SK-N-SH (cell line): ENCODE results near the gene OS9. TPM values are rescaled to one million over a fixed set of nuclear protein-coding genes. Genes with fewer than 3 reads are reported as not detected.

Experiments
- CTCF ChIA-PET: fragments of 300-600, 350-600 bp; formaldehyde crosslinking; extraction: SDS; loops from one replicate; lab custom pipeline; 2021; lab: Yijun Ruan, JAX
- POLR2A ChIA-PET: fragments of 350-600 bp; sonication (Branson Sonifier 250); formaldehyde crosslinking; extraction: SDS; loops from one replicate; lab custom pipeline; 2020; ENCODE audit warnings: antibody characterized with exemption, inconsistent platforms; lab: Yijun Ruan, JAX
- DNase-seq: peaks from one replicate; pipeline ENCODE4 v3.0.0; 2012
- H2AFZ ChIP-seq: fragments of 200-600 bp; sonication (generic); 2 replicates; pipeline ENCODE4 v1.8.1; 2016; ENCODE audit warnings: antibody characterized with exemption, mild to moderate bottlenecking, low read depth
- H3F3A ChIP-seq: fragments of 200-600 bp; sonication (generic); replicated peaks from 2 replicates; pipeline ENCODE3; 2016; ENCODE audit warnings: antibody characterized with exemption, mild to moderate bottlenecking; ENCODE audit not compliant: insufficient read depth
- H3K27ac ChIP-seq, 2 experiments: fragments of 200-500 bp in 1 of 2; fragments of 200-600 bp in 1 of 2; sonication (Bioruptor generic) in 1 of 2; sonication (generic), shearing (Covaris generic) in 1 of 2; 2 replicates each; pipeline versions ENCODE4 v1.5.1 to v1.6.1; 2014 to 2016; ENCODE audit warnings: low read depth in 2 of 2, inconsistent platforms in 1 of 2, low read length in 1 of 2, mild to moderate bottlenecking in 1 of 2, mixed read lengths in 1 of 2
- H3K27me3 ChIP-seq: fragments of 200-600 bp; sonication (generic), shearing (Covaris generic); 2 replicates; pipeline ENCODE4 v1.6.1; 2016; ENCODE audit warnings: mixed run types; ENCODE audit not compliant: insufficient read depth
- H3K36me3 ChIP-seq, 2 experiments: fragments of 200-500 bp in 1 of 2; fragments of 200-600 bp in 1 of 2; sonication (Bioruptor generic) in 1 of 2; sonication (generic) in 1 of 2; replicated peaks in 1 of 2; 2 replicates each; pipeline versions ENCODE3 to v1.5.1; 2014 to 2016; ENCODE audit warnings: low read length in 1 of 2, mild to moderate bottlenecking in 1 of 2; ENCODE audit not compliant: insufficient read depth in 2 of 2, control insufficient read depth in 1 of 2
- H3K4me1 ChIP-seq, 2 experiments: fragments of 200-500 bp in 1 of 2; fragments of 200-600 bp in 1 of 2; sonication (Bioruptor generic) in 1 of 2; sonication (generic), shearing (Covaris generic) in 1 of 2; 2 replicates each; pipeline versions ENCODE4 v1.5.1 to v1.6.1; 2014 to 2016; ENCODE audit warnings: low read depth in 1 of 2, low read length in 1 of 2, mixed run types in 1 of 2; ENCODE audit not compliant: insufficient read depth in 2 of 2, control insufficient read depth in 1 of 2
- H3K4me2 ChIP-seq: fragments of 200-600 bp; sonication (generic), shearing (Covaris generic); 2 replicates; pipeline ENCODE4 v1.6.1; 2017; ENCODE audit warnings: mixed run types
- H3K4me3 ChIP-seq, 2 experiments: fragments of 200-500 bp in 1 of 2; fragments of 200-600 bp in 1 of 2; sonication (Bioruptor generic) in 1 of 2; sonication (generic), shearing (Covaris generic) in 1 of 2; 2 replicates each; pipeline versions ENCODE4 v1.5.1 to v1.8.1; 2014 to 2016; ENCODE audit warnings: low read depth in 2 of 2, inconsistent platforms in 1 of 2, low read length in 1 of 2, mild to moderate bottlenecking in 1 of 2, mixed read lengths in 1 of 2, moderate library complexity in 1 of 2
- H3K79me2 ChIP-seq: fragments of 200-600 bp; sonication (generic); 2 replicates; pipeline ENCODE4 v1.8.1; 2017; ENCODE audit warnings: mild to moderate bottlenecking; ENCODE audit not compliant: insufficient read depth
- H3K9ac ChIP-seq: fragments of 200-600 bp; sonication (generic); 2 replicates; pipeline ENCODE4 v1.6.1; 2017; ENCODE audit warnings: mixed run types
- H3K9me2 ChIP-seq: fragments of 200-600 bp; sonication (generic); 2 replicates; pipeline ENCODE4 v1.6.1; 2017; ENCODE audit warnings: mixed run types
- H3K9me3 ChIP-seq: fragments of 200-600 bp; sonication (generic); 2 replicates; pipeline ENCODE4 v1.6.1; 2017; ENCODE audit warnings: mixed run types, mild to moderate bottlenecking, moderate library complexity
- H4K20me1 ChIP-seq: fragments of 200-600 bp; sonication (generic); 2 replicates; pipeline ENCODE4 v1.6.1; 2017; ENCODE audit warnings: mild to moderate bottlenecking, mixed run types; ENCODE audit not compliant: insufficient read depth
- CHD2 ChIP-seq: fragments of 150-350 bp; IDR thresholded peaks from 2 replicates; pipeline ENCODE4 v1.6.1; 2018; ENCODE audit warnings: low read length; ENCODE audit not compliant: partially characterized antibody
- ELF1 ChIP-seq: IDR thresholded peaks from 2 replicates; pipeline ENCODE4 v1.4.0; 2012
- EP300 ChIP-seq, 2 experiments: IDR thresholded peaks; 2 replicates each; pipeline versions ENCODE4 v1.4.0 to v1.6.1; 2012; ENCODE audit warnings: borderline replicate concordance in 1 of 2, low read depth in 1 of 2, low read length in 1 of 2
- FOSL2 ChIP-seq: IDR thresholded peaks from 2 replicates; pipeline ENCODE4 v1.4.0; 2012; ENCODE audit warnings: low read depth, mild to moderate bottlenecking, moderate library complexity, borderline replicate concordance
- FOXJ3 ChIP-seq: sonication (generic); formaldehyde crosslinking; IDR thresholded peaks from 2 replicates; pipeline ENCODE4 v1.5.1; 2020; ENCODE audit warnings: mild to moderate bottlenecking, missing genetic modification reagents
- FOXM1 ChIP-seq: IDR thresholded peaks from 2 replicates; pipeline ENCODE4 v1.4.0; 2012; ENCODE audit warnings: low read depth, mild to moderate bottlenecking
- GATA2 ChIP-seq: sonication (generic); formaldehyde crosslinking; IDR thresholded peaks from 2 replicates; pipeline ENCODE4 v1.5.0; 2020; ENCODE audit warnings: mild to moderate bottlenecking, missing genetic modification reagents
- MXI1 ChIP-seq: IDR thresholded peaks from 2 replicates; pipeline ENCODE4 v1.6.1; 2012; ENCODE audit warnings: mild to moderate bottlenecking, low read depth, low read length, improper control_type of control experiment
- NFIC ChIP-seq: IDR thresholded peaks from 2 replicates; pipeline ENCODE4 v1.4.0; 2012; ENCODE audit warnings: borderline replicate concordance
- NRF1 ChIP-seq: IDR thresholded peaks from 2 replicates; pipeline ENCODE4 v1.6.1; 2012; ENCODE audit warnings: low read depth, mild to moderate bottlenecking, low read length
- RCOR1 ChIP-seq: fragments of 150-350 bp; IDR thresholded peaks from 2 replicates; pipeline ENCODE4 v1.6.1; 2017; ENCODE audit warnings: antibody characterized with exemption, low read length
- RFX5 ChIP-seq: IDR thresholded peaks from 2 replicates; pipeline ENCODE4 v1.6.1; 2012; ENCODE audit warnings: mild to moderate bottlenecking, improper control_type of control experiment, low read length
- RXRA ChIP-seq: IDR thresholded peaks from 2 replicates; pipeline ENCODE4 v1.4.0; 2012; ENCODE audit warnings: low read depth, mild to moderate bottlenecking, borderline replicate concordance
- SIN3A ChIP-seq: IDR thresholded peaks from 2 replicates; pipeline ENCODE4 v1.6.1; 2012; ENCODE audit warnings: low read depth, mild to moderate bottlenecking, low read length, moderate library complexity, borderline replicate concordance
- TAF1 ChIP-seq: IDR thresholded peaks from 2 replicates; pipeline ENCODE4 v1.6.1; 2012; ENCODE audit warnings: low read depth, mild to moderate bottlenecking, low read length, moderate library complexity, borderline replicate concordance
- TEAD4 ChIP-seq: IDR thresholded peaks from 2 replicates; pipeline ENCODE4 v1.4.0; 2012; ENCODE audit warnings: mild to moderate bottlenecking, borderline replicate concordance; ENCODE audit not compliant: insufficient read depth
- YY1 ChIP-seq: IDR thresholded peaks from 2 replicates; pipeline ENCODE4 v1.4.0; 2012; ENCODE audit warnings: low read depth, mild to moderate bottlenecking
- WGBS: methylation state at CpG from one replicate; pipeline ENCODE4 v1.1.6; 2017; ENCODE audit warnings: low lambda C conversion rate; 5-methylcytosine and 5-hydroxymethylcytosine counted together
- polyA plus RNA-seq, 3 experiments: library from polyadenylated mRNA; depleted of rRNA; stranded (reverse); fragments of >200 nt; gene quantifications; 2 replicates each; pipeline ENCODE4 v1.2.3, GENCODE V29; 2012
- TF ChIP-seq, protein P1 (sequence below): fragments of 200-600 bp; sonication (generic); IDR thresholded peaks from 2 replicates; pipeline ENCODE4 v1.6.1; 2017; ENCODE audit warnings: antibody characterized with exemption, mild to moderate bottlenecking, moderate library complexity
- TF ChIP-seq, protein P2 (sequence below): IDR thresholded peaks from 2 replicates; pipeline ENCODE4; 2012
- TF ChIP-seq, protein P3 (sequence below): fragments of 150-350 bp; IDR thresholded peaks from 2 replicates; pipeline ENCODE4 v1.6.1; 2016; ENCODE audit warnings: mild to moderate bottlenecking, low read depth, low read length

OS9 gene
- polyA plus RNA-seq, 1 of the 3 experiments (the other 2 are of a cell fraction), result 280 TPM

DNA sequence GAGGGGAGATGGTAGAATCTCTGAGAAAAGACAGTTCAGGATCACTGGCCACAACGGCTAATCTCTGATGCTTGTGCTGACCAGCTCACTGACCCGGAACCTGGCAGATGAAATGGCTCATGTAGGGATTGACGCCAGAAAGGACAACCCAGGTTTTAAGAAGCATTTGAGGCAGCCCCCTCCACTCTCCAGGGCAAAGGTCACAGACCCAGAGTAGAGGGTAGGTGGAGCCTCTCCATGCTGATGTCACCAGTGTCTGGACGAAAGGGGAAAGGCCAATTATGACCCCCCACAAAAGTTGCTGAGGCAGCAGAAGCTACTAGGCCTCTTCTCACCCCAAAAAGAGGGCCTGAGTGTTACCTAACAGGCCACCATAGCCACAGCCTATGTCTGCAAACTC is 76.8 kb downstream of the OS9 start:
- peak overlapping the region; percentile 93 for H3K4me2 ChIP-seq
- peak overlapping the region in 1 of 2 experiments; percentile 92; a peak in 2 of 4 replicates for H3K27ac ChIP-seq
- peak overlapping the region; percentile 88; the same call in 1 of the 2 replicates for H3K9ac ChIP-seq
- H3K9me3 ChIP-seq, result no peaks in the 10 kb centered on the region
- 89% methylated on average over 4 of the region's 4 CpGs for WGBS
- H3F3A ChIP-seq, result peaks cover 3% of the 10 kb centered on the region
- H3K4me1 ChIP-seq, result peaks cover 3 to 25% of the 10 kb centered on the region in 2 experiments; a peak in 1 of 4 replicates
- H4K20me1 ChIP-seq, result no peaks in the 10 kb centered on the region
- no peaks in the 10 kb centered on the region for H3K9me2 ChIP-seq
- no peak overlapping the region for H2AFZ ChIP-seq
- POLR2A ChIA-PET, result no interaction called here
- peaks cover 33% of the 10 kb centered on the region for H3K79me2 ChIP-seq
- no peaks in the 10 kb centered on the region; the same call in 1 of the 2 replicates for H3K27me3 ChIP-seq
- TF ChIP-seq ELF1 (no peak), RCOR1 (no peak), TEAD4 (no peak), MXI1 (no peak), RFX5 (no peak), EP300 (IDR thresholded peaks at IDR 0.05; ENCODE audit: borderline replicate concordance in 1 of 2, low read depth in 1 of 2, low read length in 1 of 2) (no peak), GATA2 (CRISPR knock-in tag) (no peak), NRF1 (no peak), TAF1 (no peak), YY1 (no peak), FOSL2 (no peak), CHD2 (no peak), RXRA (no peak), SIN3A (no peak), NFIC (no peak), FOXJ3 (CRISPR knock-in tag) (no peak), FOXM1 (no peak)
- TF ChIP-seq, protein P1, sequence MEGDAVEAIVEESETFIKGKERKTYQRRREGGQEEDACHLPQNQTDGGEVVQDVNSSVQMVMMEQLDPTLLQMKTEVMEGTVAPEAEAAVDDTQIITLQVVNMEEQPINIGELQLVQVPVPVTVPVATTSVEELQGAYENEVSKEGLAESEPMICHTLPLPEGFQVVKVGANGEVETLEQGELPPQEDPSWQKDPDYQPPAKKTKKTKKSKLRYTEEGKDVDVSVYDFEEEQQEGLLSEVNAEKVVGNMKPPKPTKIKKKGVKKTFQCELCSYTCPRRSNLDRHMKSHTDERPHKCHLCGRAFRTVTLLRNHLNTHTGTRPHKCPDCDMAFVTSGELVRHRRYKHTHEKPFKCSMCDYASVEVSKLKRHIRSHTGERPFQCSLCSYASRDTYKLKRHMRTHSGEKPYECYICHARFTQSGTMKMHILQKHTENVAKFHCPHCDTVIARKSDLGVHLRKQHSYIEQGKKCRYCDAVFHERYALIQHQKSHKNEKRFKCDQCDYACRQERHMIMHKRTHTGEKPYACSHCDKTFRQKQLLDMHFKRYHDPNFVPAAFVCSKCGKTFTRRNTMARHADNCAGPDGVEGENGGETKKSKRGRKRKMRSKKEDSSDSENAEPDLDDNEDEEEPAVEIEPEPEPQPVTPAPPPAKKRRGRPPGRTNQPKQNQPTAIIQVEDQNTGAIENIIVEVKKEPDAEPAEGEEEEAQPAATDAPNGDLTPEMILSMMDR, result no peak
- TF ChIP-seq, protein P2, sequence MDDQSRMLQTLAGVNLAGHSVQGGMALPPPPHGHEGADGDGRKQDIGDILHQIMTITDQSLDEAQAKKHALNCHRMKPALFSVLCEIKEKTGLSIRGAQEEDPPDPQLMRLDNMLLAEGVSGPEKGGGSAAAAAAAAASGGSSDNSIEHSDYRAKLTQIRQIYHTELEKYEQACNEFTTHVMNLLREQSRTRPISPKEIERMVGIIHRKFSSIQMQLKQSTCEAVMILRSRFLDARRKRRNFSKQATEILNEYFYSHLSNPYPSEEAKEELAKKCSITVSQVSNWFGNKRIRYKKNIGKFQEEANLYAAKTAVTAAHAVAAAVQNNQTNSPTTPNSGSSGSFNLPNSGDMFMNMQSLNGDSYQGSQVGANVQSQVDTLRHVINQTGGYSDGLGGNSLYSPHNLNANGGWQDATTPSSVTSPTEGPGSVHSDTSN, result no peak
- TF ChIP-seq, protein P3, sequence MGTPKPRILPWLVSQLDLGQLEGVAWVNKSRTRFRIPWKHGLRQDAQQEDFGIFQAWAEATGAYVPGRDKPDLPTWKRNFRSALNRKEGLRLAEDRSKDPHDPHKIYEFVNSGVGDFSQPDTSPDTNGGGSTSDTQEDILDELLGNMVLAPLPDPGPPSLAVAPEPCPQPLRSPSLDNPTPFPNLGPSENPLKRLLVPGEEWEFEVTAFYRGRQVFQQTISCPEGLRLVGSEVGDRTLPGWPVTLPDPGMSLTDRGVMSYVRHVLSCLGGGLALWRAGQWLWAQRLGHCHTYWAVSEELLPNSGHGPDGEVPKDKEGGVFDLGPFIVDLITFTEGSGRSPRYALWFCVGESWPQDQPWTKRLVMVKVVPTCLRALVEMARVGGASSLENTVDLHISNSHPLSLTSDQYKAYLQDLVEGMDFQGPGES, result no peak
- H3K36me3 ChIP-seq, result peaks cover 9 to 20% of the 10 kb centered on the region in 2 experiments
- peak overlapping the region; percentile 60 to 78; a peak in 2 of 4 replicates for H3K4me3 ChIP-seq
- CTCF ChIA-PET, result interaction anchor here (1.0 to 2.0 kb wide), 3 partner anchors 11 to 15 kb away, joined by 3 to 11 read pairs (median 4); partner anchors contain the start of gene TSFM
- DNase-seq, result no peak

Other genes starting within 250 kb of the OS9 start
- 0.03 and 0.08 TPM in 2 replicates for gene INHBE, start 238.8 kb upstream of the OS9 start, polyA plus RNA-seq (2012; rRNA removed)
- gene GLI1, start 234.3 kb upstream of the OS9 start, polyA plus RNA-seq (2012; rRNA removed), result 0.67 and 0.90 TPM in 2 replicates
- gene ARHGAP9, start 214.3 kb upstream of the OS9 start, polyA plus RNA-seq (2012; rRNA removed), result 0.66 and 1.0 TPM in 2 replicates
- gene MARS1, start 206.1 kb upstream of the OS9 start, polyA plus RNA-seq (2012; rRNA removed), result 158 and 193 TPM in 2 replicates
- 26.3 and 36.5 TPM in 2 replicates for gene DDIT3, start 173.6 kb upstream of the OS9 start, polyA plus RNA-seq (2012; rRNA removed)
- 3.6 and 8.6 TPM in 2 replicates for gene MBD6, start 171.3 kb upstream of the OS9 start, polyA plus RNA-seq (2012; rRNA removed)
- 122 and 139 TPM in 2 replicates for gene DCTN2, start 146.9 kb upstream of the OS9 start, polyA plus RNA-seq (2012; rRNA removed)
- gene KIF5A, start 144.1 kb upstream of the OS9 start, polyA plus RNA-seq (2012; rRNA removed), result 6.2 and 8.9 TPM in 2 replicates
- gene PIP4K2C, start 102.9 kb upstream of the OS9 start, polyA plus RNA-seq (2012; rRNA removed), result 34.2 and 40.1 TPM in 2 replicates
- 61.2 and 62.6 TPM in 2 replicates for gene DTX3, start 89.3 kb upstream of the OS9 start, polyA plus RNA-seq (2012; rRNA removed)
- gene ARHGEF25, start 82.7 kb upstream of the OS9 start, polyA plus RNA-seq (2012; rRNA removed), result 48.1 and 51.6 TPM in 2 replicates
- gene B4GALNT1, start 60.9 kb upstream of the OS9 start, polyA plus RNA-seq (2012; rRNA removed), result 5.2 and 5.3 TPM in 2 replicates
- gene AGAP2, start 44.6 kb downstream of the OS9 start, polyA plus RNA-seq (2012; rRNA removed), result 3.9 and 5.2 TPM in 2 replicates
- 36.8 and 42.8 TPM in 2 replicates for gene TSPAN31, start 50.9 kb downstream of the OS9 start, polyA plus RNA-seq (2012; rRNA removed)
- gene CDK4, start 58.2 kb downstream of the OS9 start, polyA plus RNA-seq (2012; rRNA removed), result 324 and 395 TPM in 2 replicates
- gene MARCHF9, start 61.0 kb downstream of the OS9 start, polyA plus RNA-seq (2012; rRNA removed), result 21.2 and 24.2 TPM in 2 replicates
- gene CYP27B1, start 72.9 kb downstream of the OS9 start, polyA plus RNA-seq (2012; rRNA removed), result 1.7 and 2.3 TPM in 2 replicates
- 28.0 and 33.2 TPM in 2 replicates for gene METTL1, start 78.0 kb downstream of the OS9 start, polyA plus RNA-seq (2012; rRNA removed)
- gene EEF1AKMT3, start 78.5 kb downstream of the OS9 start, polyA plus RNA-seq (2012; rRNA removed), result 10.3 and 10.8 TPM in 2 replicates
- 23.0 and 28.7 TPM in 2 replicates for gene TSFM, start 88.7 kb downstream of the OS9 start, polyA plus RNA-seq (2012; rRNA removed)
- gene AVIL, start 124.6 kb downstream of the OS9 start, polyA plus RNA-seq (2012; rRNA removed), result 4.7 and 5.2 TPM in 2 replicates
- gene CTDSP2, start 152.6 kb downstream of the OS9 start, polyA plus RNA-seq (2012; rRNA removed), result 117 and 119 TPM in 2 replicates
- 6.4 and 6.6 TPM in 2 replicates for gene ATP23, start 247.4 kb downstream of the OS9 start, polyA plus RNA-seq (2012; rRNA removed)